ENCODE measurements around the gene CARF.
A peak's percentile ranks its signal among the peaks of the same experiment; 100 is the strongest.

GRCh38 chr2:202870431-202871299 lies 41.4 kb upstream of the CARF start:
- TF ChIP-seq CTCF (conservative IDR thresholded peaks at IDR 0.05) (peak; percentile 19), ZFX (IDR thresholded peaks at IDR 0.05) (no peak)

Measured in C4-2B (cell line).